Gastrocnemius medialis (tissue), 4 donors: ENCODE data around the gene PTGER1. TPM values are rescaled to one million over a fixed set of nuclear protein-coding genes. Genes with fewer than 3 reads are reported as not detected.
A peak's percentile ranks its signal among the peaks of the same experiment; 100 is the strongest.

Source experiments
- ATAC-seq, 2 donors: fragments of 150-250 bp; one replicate each; pipeline ENCODE4 v1.9.1; 2016
- DNase-seq, 2 donors: peaks; one replicate each; pipeline ENCODE4 v3.0.0-alpha.2; 2019
- H3K27ac ChIP-seq, 4 donors: fragments of 200-600 bp; sonication (generic); 1 replicate in 1 of 4; 2 replicates in 3 of 4; pipeline ENCODE4 v1.5.1; 2016 to 2018; ENCODE audit warnings: mild to moderate bottlenecking in 2 of 4, moderate library complexity in 1 of 4
- H3K27me3 ChIP-seq, 3 donors: fragments of 200-600 bp; sonication (generic) in 2 of 3; 1 replicate in 1 of 3; 2 replicates in 2 of 3; pipeline versions ENCODE4 v1.5.1 to v1.6.0; 2016 to 2019; ENCODE audit warnings: mild to moderate bottlenecking in 1 of 3, moderate library complexity in 1 of 3
- H3K36me3 ChIP-seq, 2 donors: fragments of 200-600 bp; sonication (generic) in 1 of 2; one replicate each; pipeline ENCODE4 v1.5.1; 2017 to 2018
- H3K4me1 ChIP-seq, 2 donors: fragments of 200-600 bp; sonication (generic) in 1 of 2; one replicate each; pipeline ENCODE4 v1.5.1; 2016 to 2017; ENCODE audit warnings: mild to moderate bottlenecking in 2 of 2
- H3K4me3 ChIP-seq, 4 donors: fragments of 200-600 bp; sonication (generic) in 3 of 4; 1 replicate in 1 of 4; 2 replicates in 3 of 4; pipeline ENCODE4 v1.5.1; 2016 to 2019; ENCODE audit warnings: mild to moderate bottlenecking in 2 of 4
- H3K9me3 ChIP-seq, 3 donors: fragments of 200-600 bp; sonication (generic) in 2 of 3; 1 replicate in 1 of 3; 2 replicates in 2 of 3; pipeline ENCODE4 v1.5.1; 2016 to 2019
- CTCF ChIP-seq, 5 experiments: fragments of 450-650 bp in 3 of 5; fragments of 200-600 bp in 2 of 5; sonication (generic) in 2 of 5; IDR thresholded peaks in 4 of 5; conservative IDR thresholded peaks in 1 of 5; 1 replicate in 4 of 5; 2 replicates in 1 of 5; pipeline ENCODE4 v1.5.1; 2016 to 2019; ENCODE audit warnings: antibody characterized with exemption in 5 of 5, mild to moderate bottlenecking in 3 of 5, moderate library complexity in 3 of 5
- POLR2A ChIP-seq, 2 donors: fragments of 450-650 bp; IDR thresholded peaks; one replicate each; pipeline ENCODE4 v1.6.1; 2017; ENCODE audit warnings: antibody characterized with exemption in 2 of 2, mild to moderate bottlenecking in 2 of 2, moderate library complexity in 2 of 2
- in situ Hi-C, 4 donors: fragments of 200-750 bp; cut with MboI; loops; one replicate each; pipeline versions ENCODE4 v1.15.0 to v1.8.0; 2017; ENCODE audit warnings: low sequenced_read_pairs in 4 of 4
- intact Hi-C: fragments of 100-400 bp; cut with DNase I; formaldehyde crosslinking; loops from one replicate; pipeline ENCODE4 v1.15.1; 2023; ENCODE audit warnings: low total_unique reads
- total RNA-seq, 4 donors: library from RNA; depleted of rRNA; stranded (reverse); fragments of >200 nt; gene quantifications; one replicate each; pipeline versions ENCODE4 v1.1.0 to v1.2.3, GENCODE V29; 2016

The PTGER1 gene
- total RNA-seq, 4 donors from 2014 or later: 0.29 TPM; not detected in 3

- Histone ChIP-seq H3K36me3 (peaks cover 0 to 22% of the 10 kb centered on the region in 2 donors), H3K4me3 (peak within 1 kb of the TSS; percentile 68 to 99 (median 88)), H3K27ac (peak within 1 kb of the TSS; percentile 96 to 100 (median 100)), H3K9me3 (no peaks in the 10 kb centered on the region), H3K4me1 (peaks cover 31 to 33% of the 10 kb centered on the region in 2 donors), H3K27me3 (no peaks in the 10 kb centered on the region)
- ATAC-seq (peak; percentile 79 to 81), DNase-seq (peak; percentile 76 to 81)
- peak; percentile 95 to 100 for TF ChIP-seq POLR2A (IDR thresholded peaks at IDR 0.05)
- TF ChIP-seq CTCF (IDR thresholded peaks at IDR 0.05 in 4 of 5, conservative IDR thresholded peaks at IDR 0.05 in 1 of 5): no peak
- in situ Hi-C loops: loop anchor here in 1 of 4 donors (10.0 kb wide), 1 partner anchor 47 kb away; no protein-coding TSS in a partner anchor
- intact Hi-C loops: loop anchor here (1.0 to 5.0 kb wide), 4 partner anchors 11 to 400 kb away; partner anchors contain the start of genes ADGRE5 and TECR
These were observed 42.8 kb upstream of the PTGER1 start, which contains the start of gene DNAJB1 for GRCh38 chr19:14517840-14518505. Gene DNAJB1 (minus strand): TSS chr19:14518397. CDS start chr19:14518349, 48 bp downstream.

- no peak for DNase-seq
- intact Hi-C loops: loop anchor here (5.0 kb wide), 1 partner anchor 135 kb away; the partner anchor contains the start of gene ADGRE5
- Histone ChIP-seq H3K27me3 (no peaks in the 10 kb centered on the region), H3K9me3 (no peaks in the 10 kb centered on the region), H3K36me3 (peaks cover 0 to 22% of the 10 kb centered on the region in 2 donors), H3K4me1 (peaks cover 31 to 33% of the 10 kb centered on the region in 2 donors), H3K4me3 (peak overlapping the region; percentile 68 to 99 (median 88)), H3K27ac (peak overlapping the region; percentile 96 to 100 (median 100))
- peak; percentile 18 to 28 for ATAC-seq
- in situ Hi-C loops: loop anchor here in 1 of 4 donors (10.0 kb wide), 1 partner anchor 47 kb away; no protein-coding TSS in a partner anchor
- TF ChIP-seq POLR2A (IDR thresholded peaks at IDR 0.05) (no peak), CTCF (IDR thresholded peaks at IDR 0.05 in 4 of 5, conservative IDR thresholded peaks at IDR 0.05 in 1 of 5) (no peak)
These were observed 42.3 kb upstream of the PTGER1 start for GRCh38 chr19:14517446-14517839.

GRCh38 chr19:14516746-14517438, 41.7 kb upstream of the PTGER1 start:
- intact Hi-C loops: loop anchor here (5.0 kb wide), 1 partner anchor 135 kb away; the partner anchor contains the start of gene ADGRE5
- Histone ChIP-seq H3K9me3 (no peaks in the 10 kb centered on the region), H3K27me3 (no peaks in the 10 kb centered on the region), H3K4me1 (peaks cover 31 to 33% of the 10 kb centered on the region in 2 donors), H3K27ac (peak overlapping the region; percentile 96 to 100 (median 100)), H3K36me3 (peaks cover 0 to 22% of the 10 kb centered on the region in 2 donors), H3K4me3 (peak overlapping the region; percentile 68 to 99 (median 88))
- no peak for DNase-seq
- in situ Hi-C loops: loop anchor here in 1 of 4 donors (10.0 kb wide), 1 partner anchor 48 kb away; no protein-coding TSS in a partner anchor
- no peak for ATAC-seq
- TF ChIP-seq CTCF (IDR thresholded peaks at IDR 0.05 in 4 of 5, conservative IDR thresholded peaks at IDR 0.05 in 1 of 5) (no peak), POLR2A (IDR thresholded peaks at IDR 0.05) (no peak)

GRCh38 chr19:14516048-14516534, 40.9 kb upstream of the PTGER1 start:
- peaks cover 31 to 33% of the 10 kb centered on the region in 2 donors for H3K4me1 ChIP-seq
- intact Hi-C loops: loop anchor here (5.0 kb wide), 1 partner anchor 134 kb away; the partner anchor contains the start of gene ADGRE5
- peak overlapping the region; percentile 96 to 100 (median 100) for H3K27ac ChIP-seq

More at GRCh38 chr19:14516048-14516534, 40.9 kb upstream of the PTGER1 start:
- ATAC-seq (no peak), DNase-seq (no peak)
- H3K27me3 ChIP-seq: no peaks in the 10 kb centered on the region
- TF ChIP-seq CTCF (IDR thresholded peaks at IDR 0.05 in 4 of 5, conservative IDR thresholded peaks at IDR 0.05 in 1 of 5) (no peak), POLR2A (IDR thresholded peaks at IDR 0.05) (no peak)
- H3K36me3 ChIP-seq: peaks cover 0 to 22% of the 10 kb centered on the region in 2 donors
- H3K4me3 ChIP-seq: peak overlapping the region; percentile 68 to 99 (median 88)
- no peaks in the 10 kb centered on the region for H3K9me3 ChIP-seq
- in situ Hi-C loops: loop anchor here in 1 of 4 donors (10.0 kb wide), 1 partner anchor 49 kb away; no protein-coding TSS in a partner anchor
